ENCODE data around the gene PPP6R2. TPM values are rescaled to one million over a fixed set of nuclear protein-coding genes. Genes with fewer than 3 reads are reported as not detected.

The PPP6R2 gene
- polyA plus RNA-seq, 2 donors, result 30.2 to 38.2 TPM

DNA sequence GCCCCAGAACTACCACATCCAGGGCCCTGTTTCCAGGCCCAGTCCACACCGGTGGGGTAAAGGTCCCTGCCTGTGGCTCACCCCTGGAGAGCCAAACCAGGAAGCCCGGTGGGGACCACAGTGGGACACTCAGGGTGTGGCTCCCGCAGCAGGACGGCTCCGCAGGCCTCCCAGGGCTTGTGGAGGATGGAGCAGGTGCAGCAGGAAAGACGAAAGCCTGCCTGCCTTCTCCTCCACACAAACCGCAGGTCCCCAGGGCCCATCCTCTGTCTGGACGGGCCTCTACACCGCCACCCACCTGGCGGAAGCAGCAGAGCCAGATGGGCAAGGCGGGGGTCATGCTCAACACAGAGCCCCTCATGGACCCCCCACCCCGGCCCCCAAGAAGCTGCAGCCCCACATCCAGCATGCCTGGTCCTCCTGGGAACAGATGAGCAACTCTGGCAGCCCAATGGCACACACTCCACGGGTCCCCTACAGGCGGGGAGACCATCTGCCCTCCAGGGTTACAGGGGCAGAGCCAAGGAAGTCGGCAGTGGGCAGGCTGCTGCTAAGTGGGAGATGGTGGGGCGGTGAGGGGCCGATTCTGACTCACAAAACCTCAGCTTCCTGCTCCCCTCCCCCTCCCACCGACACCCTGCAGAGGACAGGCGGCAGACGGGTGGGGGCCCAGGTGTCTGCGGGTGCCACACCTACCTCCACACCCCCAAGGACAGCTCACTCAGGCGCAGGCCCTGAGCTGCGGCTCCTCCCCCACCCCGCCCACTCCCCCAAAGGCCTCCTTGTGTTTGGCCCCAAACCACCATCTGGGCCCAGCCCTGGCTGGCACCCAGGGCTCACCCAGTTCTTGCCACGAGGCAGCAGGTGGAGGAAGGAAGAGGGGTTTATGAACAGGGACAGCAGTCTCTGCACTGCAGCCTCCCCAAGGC lies 126.5 kb downstream of the PPP6R2 start:
- Histone ChIP-seq H3K36me3 (ENCODE audit: control insufficient read depth in 2 of 2, insufficient read depth in 2 of 2, low read length in 1 of 2) (peaks cover 0 to 38% of the 10 kb centered on the region in 2 donors), H3K27ac (ENCODE audit: low read depth in 2 of 2, low read length in 1 of 2) (peak overlapping the region; percentile 90 to 92), H3K4me3 (ENCODE audit: low read depth in 1 of 2, low read length in 2 of 2) (peak overlapping the region in 1 of 2 donors; percentile 8), H3K4me1 (ENCODE audit: control insufficient read depth in 2 of 2, insufficient read depth in 2 of 2, low read length in 1 of 2) (peaks cover 30 to 48% of the 10 kb centered on the region in 2 donors), H3K9me3 (ENCODE audit: control insufficient read depth in 2 of 2, insufficient read depth in 1 of 2, low read depth in 1 of 2, low read length in 1 of 2) (no peaks in the 10 kb centered on the region), H3K27me3 (ENCODE audit: control insufficient read depth in 1 of 2, insufficient read depth in 2 of 2, low read length in 2 of 2) (no peaks in the 10 kb centered on the region)
- 29 to 33% methylated on average over 25 of the region's 25 CpGs for WGBS, 2 donors

DNA sequence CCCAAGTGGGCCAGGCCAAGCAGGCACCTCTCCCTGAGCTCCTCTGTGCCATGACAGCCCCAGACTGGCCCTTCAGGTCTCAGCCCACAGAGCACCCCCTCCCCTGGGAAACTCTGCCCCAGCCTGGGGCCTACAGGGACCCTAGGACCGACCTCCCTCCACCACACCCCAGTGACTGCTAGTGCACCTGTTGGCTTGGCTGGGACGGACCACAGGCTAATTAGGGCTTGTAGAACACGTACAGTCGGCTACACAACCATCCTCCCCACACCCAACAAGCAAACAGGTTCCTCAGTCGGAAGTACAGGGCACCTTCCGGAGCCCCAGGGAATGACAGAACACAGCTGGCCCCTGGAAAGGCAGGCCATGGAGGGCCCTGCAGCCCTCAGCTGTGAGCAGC lies 127.4 kb downstream of the PPP6R2 start:
- Histone ChIP-seq H3K27me3 (ENCODE audit: control insufficient read depth in 1 of 2, insufficient read depth in 2 of 2, low read length in 2 of 2) (no peaks in the 10 kb centered on the region), H3K4me1 (ENCODE audit: control insufficient read depth in 2 of 2, insufficient read depth in 2 of 2, low read length in 1 of 2) (peaks cover 30 to 50% of the 10 kb centered on the region in 2 donors), H3K27ac (ENCODE audit: low read depth in 2 of 2, low read length in 1 of 2) (peak overlapping the region; percentile 90 to 92), H3K9me3 (ENCODE audit: control insufficient read depth in 2 of 2, insufficient read depth in 1 of 2, low read depth in 1 of 2, low read length in 1 of 2) (no peaks in the 10 kb centered on the region), H3K36me3 (ENCODE audit: control insufficient read depth in 2 of 2, insufficient read depth in 2 of 2, low read length in 1 of 2) (peaks cover 0 to 30% of the 10 kb centered on the region in 2 donors), H3K4me3 (ENCODE audit: low read depth in 1 of 2, low read length in 2 of 2) (peak overlapping the region; percentile 5 to 14)
- 31 to 39% methylated on average over 6 of the region's 6 CpGs for whole genome bisulfite sequencing, 2 donors

DNA sequence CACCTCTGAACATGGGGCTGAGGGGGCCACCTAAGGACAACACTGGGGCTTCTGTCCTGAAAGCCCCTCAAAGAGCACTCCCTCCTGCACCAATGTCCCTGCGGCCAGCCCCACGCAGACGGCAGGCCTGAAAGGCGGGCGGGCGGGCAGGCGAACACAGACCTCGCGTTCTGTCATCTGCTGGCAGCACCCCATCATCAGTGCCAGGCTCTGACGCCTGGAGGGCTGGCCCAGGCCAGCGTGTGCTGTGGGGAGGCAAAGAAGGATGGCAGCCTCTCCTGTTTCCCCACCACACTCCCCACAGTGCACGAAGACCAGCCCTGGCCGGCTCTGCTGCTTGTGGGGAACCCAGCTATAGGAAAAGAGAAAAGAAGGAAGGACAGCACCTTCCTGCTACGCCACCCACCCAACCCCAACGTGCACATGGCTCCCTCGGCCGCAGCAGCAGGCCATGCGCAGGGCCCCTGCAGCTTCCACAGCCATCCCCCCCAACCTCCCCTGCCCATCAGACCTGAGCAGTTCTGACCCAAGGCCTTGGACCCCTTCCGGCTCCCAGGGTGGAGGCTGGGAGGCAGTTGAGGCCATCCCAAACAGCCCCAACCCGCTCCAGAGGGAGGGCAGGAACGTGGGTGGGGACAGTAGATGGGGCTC lies 128.2 kb downstream of the PPP6R2 start:
- H3K36me3 ChIP-seq (ENCODE audit: control insufficient read depth in 2 of 2, insufficient read depth in 2 of 2, low read length in 1 of 2), result peaks cover 0 to 21% of the 10 kb centered on the region in 2 donors
- peak overlapping the region; percentile 90 to 92 for H3K27ac ChIP-seq (ENCODE audit: low read depth in 2 of 2, low read length in 1 of 2)
- peaks cover 30 to 53% of the 10 kb centered on the region in 2 donors for H3K4me1 ChIP-seq (ENCODE audit: control insufficient read depth in 2 of 2, insufficient read depth in 2 of 2, low read length in 1 of 2)
- no peaks in the 10 kb centered on the region for H3K9me3 ChIP-seq (ENCODE audit: control insufficient read depth in 2 of 2, insufficient read depth in 1 of 2, low read depth in 1 of 2, low read length in 1 of 2)
- WGBS, 2 donors, result 62 to 71% methylated on average over 21 of the region's 21 CpGs
- H3K27me3 ChIP-seq (ENCODE audit: control insufficient read depth in 1 of 2, insufficient read depth in 2 of 2, low read length in 2 of 2), result no peaks in the 10 kb centered on the region
- no peak overlapping the region for H3K4me3 ChIP-seq (ENCODE audit: low read depth in 1 of 2, low read length in 2 of 2)

DNA sequence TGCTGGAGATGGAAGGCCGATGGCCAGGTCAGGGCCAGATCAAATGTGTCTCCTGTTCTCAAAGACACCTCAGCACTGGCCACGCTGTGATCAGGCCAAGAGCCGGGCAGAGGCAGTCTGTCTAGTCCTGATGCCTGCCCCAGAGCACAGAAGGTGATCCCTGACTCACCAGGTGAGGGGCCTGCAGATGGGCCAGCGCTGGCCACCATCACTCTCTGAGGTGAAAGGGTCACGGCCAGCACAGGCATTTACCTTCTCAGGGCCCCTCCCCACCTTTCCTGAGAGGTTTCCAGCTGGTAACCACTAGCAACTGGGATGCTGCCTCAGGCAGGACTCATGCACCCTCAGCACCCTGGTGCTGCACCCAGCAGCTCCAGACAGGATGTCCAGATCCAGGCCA lies 128.8 kb downstream of the PPP6R2 start:
- no peaks in the 10 kb centered on the region for H3K9me3 ChIP-seq (ENCODE audit: control insufficient read depth in 2 of 2, insufficient read depth in 1 of 2, low read depth in 1 of 2, low read length in 1 of 2)
- no peaks in the 10 kb centered on the region for H3K27me3 ChIP-seq (ENCODE audit: control insufficient read depth in 1 of 2, insufficient read depth in 2 of 2, low read length in 2 of 2)
- peaks cover 0 to 15% of the 10 kb centered on the region in 2 donors for H3K36me3 ChIP-seq (ENCODE audit: control insufficient read depth in 2 of 2, insufficient read depth in 2 of 2, low read length in 1 of 2)
- H3K4me1 ChIP-seq (ENCODE audit: control insufficient read depth in 2 of 2, insufficient read depth in 2 of 2, low read length in 1 of 2), result peaks cover 30 to 53% of the 10 kb centered on the region in 2 donors
- 70 to 78% methylated on average over 5 of the region's 5 CpGs for WGBS, 2 donors
- no peak overlapping the region for H3K4me3 ChIP-seq (ENCODE audit: low read depth in 1 of 2, low read length in 2 of 2)
- H3K27ac ChIP-seq (ENCODE audit: low read depth in 2 of 2, low read length in 1 of 2), result peak overlapping the region in 1 of 2 donors; percentile 90

DNA sequence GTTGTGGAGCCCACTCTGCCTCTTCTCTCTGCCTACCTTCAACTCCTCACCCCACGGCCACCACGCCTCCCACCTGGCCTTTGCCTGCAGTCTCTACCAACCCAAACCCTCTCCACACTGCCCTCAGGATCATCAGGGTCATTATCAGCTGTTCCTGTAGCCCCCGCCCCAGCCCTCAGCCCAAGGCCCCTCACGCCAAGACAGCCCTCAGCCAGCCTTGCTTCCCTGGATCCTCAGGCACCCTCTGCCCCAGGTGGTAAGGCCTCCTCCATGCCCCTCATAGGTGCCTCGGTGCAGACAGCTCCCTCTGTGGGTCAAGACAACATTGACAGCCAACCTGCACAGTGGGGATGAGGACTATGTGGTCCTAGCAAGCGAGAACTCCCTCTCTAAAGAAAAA lies 130.0 kb downstream of the PPP6R2 start:
- 69 to 75% methylated on average over 6 of the region's 6 CpGs for WGBS, 2 donors
- Histone ChIP-seq H3K9me3 (ENCODE audit: control insufficient read depth in 2 of 2, insufficient read depth in 1 of 2, low read depth in 1 of 2, low read length in 1 of 2) (no peaks in the 10 kb centered on the region), H3K4me3 (ENCODE audit: low read depth in 1 of 2, low read length in 2 of 2) (peak overlapping the region; percentile 20 to 96), H3K27me3 (ENCODE audit: control insufficient read depth in 1 of 2, insufficient read depth in 2 of 2, low read length in 2 of 2) (no peaks in the 10 kb centered on the region), H3K4me1 (ENCODE audit: control insufficient read depth in 2 of 2, insufficient read depth in 2 of 2, low read length in 1 of 2) (peaks cover 30 to 51% of the 10 kb centered on the region in 2 donors), H3K36me3 (ENCODE audit: control insufficient read depth in 2 of 2, insufficient read depth in 2 of 2, low read length in 1 of 2) (peaks cover 0 to 5% of the 10 kb centered on the region in 2 donors), H3K27ac (ENCODE audit: low read depth in 2 of 2, low read length in 1 of 2) (no peak overlapping the region)

DNA sequence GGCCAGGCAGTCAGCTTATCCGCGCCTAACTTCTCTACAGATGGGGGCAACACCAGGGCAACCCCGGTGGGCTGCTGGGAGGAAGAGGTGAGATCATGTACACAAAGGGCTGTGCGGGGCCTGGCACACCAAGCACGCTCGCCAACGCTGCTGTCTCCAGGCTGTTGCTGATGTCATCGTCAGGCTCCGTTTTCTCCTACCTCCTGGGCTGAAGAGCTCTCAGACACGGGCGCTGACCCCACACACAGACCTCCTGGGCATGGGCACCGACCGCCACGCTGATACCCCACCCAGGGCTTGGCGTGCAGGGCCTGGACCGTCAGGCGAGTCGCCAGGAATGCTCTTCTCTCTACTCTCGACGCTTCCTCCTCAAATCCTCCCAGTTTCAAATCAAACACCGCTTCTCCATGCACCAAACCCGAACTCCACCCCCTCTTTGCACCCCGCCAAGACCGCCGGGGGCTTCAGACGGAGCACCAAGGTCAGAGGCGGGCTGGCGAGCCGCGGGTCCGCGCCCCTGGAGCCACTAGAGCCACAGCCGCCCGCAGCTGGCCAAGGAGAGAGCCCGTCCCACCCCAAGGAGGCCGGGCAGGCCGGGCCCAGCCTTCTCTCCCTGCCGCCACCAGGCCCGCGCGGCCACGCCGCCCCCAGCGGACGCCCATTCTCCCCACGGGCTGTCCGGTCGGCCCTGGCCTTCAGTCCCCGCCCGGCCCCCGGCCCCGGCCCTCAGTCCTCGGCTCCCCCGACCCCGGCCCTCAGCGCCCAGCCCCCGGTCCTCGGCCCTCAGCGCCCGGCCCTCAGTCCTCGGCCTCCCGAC lies 130.9 kb downstream of the PPP6R2 start:
- peak overlapping the region; percentile 77 to 84 for H3K27ac ChIP-seq (ENCODE audit: low read depth in 2 of 2, low read length in 1 of 2)
- peak overlapping the region; percentile 85 to 96 for H3K4me3 ChIP-seq (ENCODE audit: low read depth in 1 of 2, low read length in 2 of 2)
- H3K9me3 ChIP-seq (ENCODE audit: control insufficient read depth in 2 of 2, insufficient read depth in 1 of 2, low read depth in 1 of 2, low read length in 1 of 2), result no peaks in the 10 kb centered on the region
- no peaks in the 10 kb centered on the region for H3K27me3 ChIP-seq (ENCODE audit: control insufficient read depth in 1 of 2, insufficient read depth in 2 of 2, low read length in 2 of 2)
- peaks cover 30 to 50% of the 10 kb centered on the region in 2 donors for H3K4me1 ChIP-seq (ENCODE audit: control insufficient read depth in 2 of 2, insufficient read depth in 2 of 2, low read length in 1 of 2)
- peaks cover 0 to 3% of the 10 kb centered on the region in 2 donors for H3K36me3 ChIP-seq (ENCODE audit: control insufficient read depth in 2 of 2, insufficient read depth in 2 of 2, low read length in 1 of 2)
- WGBS, 2 donors, result 3 to 4% methylated on average over 52 to 62 of the region's 62 CpGs

DNA sequence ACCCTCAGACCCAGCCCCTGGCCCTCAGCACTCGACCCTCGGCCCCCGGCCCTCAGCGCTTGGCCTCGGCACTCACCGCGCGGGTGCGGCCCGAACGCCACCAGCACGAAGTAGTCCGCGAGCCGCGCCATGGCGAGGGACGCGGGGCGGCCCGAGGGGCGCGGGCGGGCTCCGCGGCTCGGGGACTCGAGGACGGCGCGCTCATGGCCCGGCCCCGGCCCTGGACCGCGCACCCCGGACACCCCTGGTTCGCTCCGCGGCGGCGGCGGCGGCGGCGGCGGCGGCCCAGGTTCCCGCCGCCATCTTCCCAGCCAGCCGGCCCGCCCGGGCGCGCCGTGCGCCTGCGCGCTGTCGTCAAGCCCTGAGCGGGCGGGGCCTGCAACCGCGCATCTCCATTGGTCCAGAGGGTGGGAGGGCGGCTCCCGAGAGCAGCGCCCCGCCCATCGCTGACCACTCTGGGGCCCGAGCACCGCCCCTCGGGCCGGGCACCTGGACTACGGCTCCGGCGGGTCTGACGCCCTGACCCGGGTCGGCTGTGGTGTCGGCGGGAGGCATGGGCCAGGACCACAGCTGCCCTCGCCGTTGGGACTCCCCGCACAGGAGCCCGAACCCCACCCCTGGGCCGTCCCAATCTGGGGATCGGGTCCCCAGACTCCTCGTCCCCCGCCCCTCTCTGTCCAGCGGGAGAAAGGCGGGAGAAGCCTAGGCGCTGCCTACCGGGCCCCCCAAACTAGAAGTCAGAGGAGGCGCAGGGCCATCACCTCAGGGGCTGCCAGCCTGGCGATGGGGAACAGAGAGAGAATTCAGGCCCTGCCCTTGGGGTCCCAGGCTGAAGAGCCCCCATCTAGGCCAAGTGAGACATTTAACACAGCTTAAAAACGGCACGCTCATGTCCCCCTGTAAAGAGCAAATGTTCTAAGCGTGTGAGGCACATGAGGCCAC lies 131.9 kb downstream of the PPP6R2 start, which contains the start of gene SBF1:
TSS of gene SBF1 (minus strand) at position 326 of the 942 bp plus-strand sequence. CDS start at position 131, 195 bp downstream.
- Histone ChIP-seq H3K36me3 (ENCODE audit: control insufficient read depth in 2 of 2, insufficient read depth in 2 of 2, low read length in 1 of 2) (peaks cover 0 to 3% of the 10 kb centered on the region in 2 donors), H3K27ac (ENCODE audit: low read depth in 2 of 2, low read length in 1 of 2) (peak within 1 kb of the TSS; percentile 77 to 84), H3K9me3 (ENCODE audit: control insufficient read depth in 2 of 2, insufficient read depth in 1 of 2, low read depth in 1 of 2, low read length in 1 of 2) (no peaks in the 10 kb centered on the region), H3K27me3 (ENCODE audit: control insufficient read depth in 1 of 2, insufficient read depth in 2 of 2, low read length in 2 of 2) (no peaks in the 10 kb centered on the region), H3K4me1 (ENCODE audit: control insufficient read depth in 2 of 2, insufficient read depth in 2 of 2, low read length in 1 of 2) (peaks cover 26 to 45% of the 10 kb centered on the region in 2 donors), H3K4me3 (ENCODE audit: low read depth in 1 of 2, low read length in 2 of 2) (peak within 1 kb of the TSS; percentile 85 to 96)
- WGBS, 2 donors, result 1 to 2% methylated on average over 34 to 97 of the region's 97 CpGs

DNA sequence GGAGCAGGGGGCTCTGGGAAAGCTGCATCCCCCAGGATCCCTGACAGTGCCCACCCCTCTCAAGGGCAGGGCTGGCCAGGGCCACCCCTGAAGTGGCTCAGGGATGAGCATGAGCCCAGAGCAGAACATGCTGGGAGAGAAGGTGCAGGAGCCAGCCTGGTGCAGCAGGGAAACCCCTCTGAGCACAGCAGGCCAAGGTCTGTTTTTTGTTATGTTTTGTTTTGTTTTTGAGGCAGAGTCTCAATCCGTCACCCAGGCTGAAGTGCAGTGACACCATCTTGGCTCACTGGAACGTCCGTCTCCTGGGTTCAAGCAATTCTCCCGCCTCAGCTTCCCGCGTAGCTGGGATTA lies 132.5 kb downstream of the PPP6R2 start:
- 81 to 85% methylated on average over 6 of the region's 6 CpGs for WGBS, 2 donors
- H3K27me3 ChIP-seq (ENCODE audit: control insufficient read depth in 1 of 2, insufficient read depth in 2 of 2, low read length in 2 of 2), result no peaks in the 10 kb centered on the region
- no peaks in the 10 kb centered on the region for H3K9me3 ChIP-seq (ENCODE audit: control insufficient read depth in 2 of 2, insufficient read depth in 1 of 2, low read depth in 1 of 2, low read length in 1 of 2)
- no peak overlapping the region for H3K4me3 ChIP-seq (ENCODE audit: low read depth in 1 of 2, low read length in 2 of 2)
- H3K4me1 ChIP-seq (ENCODE audit: control insufficient read depth in 2 of 2, insufficient read depth in 2 of 2, low read length in 1 of 2), result peaks cover 24 to 38% of the 10 kb centered on the region in 2 donors
- no peak overlapping the region for H3K27ac ChIP-seq (ENCODE audit: low read depth in 2 of 2, low read length in 1 of 2)
- peaks cover 0 to 3% of the 10 kb centered on the region in 2 donors for H3K36me3 ChIP-seq (ENCODE audit: control insufficient read depth in 2 of 2, insufficient read depth in 2 of 2, low read length in 1 of 2)
